ENCODE results near the gene ZNF280B. TPM values are rescaled to one million over a fixed set of nuclear protein-coding genes. Genes with fewer than 3 reads are reported as not detected.
"Not testable (repeated sequence)": the region's sequence is repeated elsewhere in the genome, so short reads cannot be mapped to it uniquely, and the experiment has no call there.

Gene ZNF280B
- total and polyA plus RNA-seq, 12 donors, result 0.01 to 2.7 (median 0.80) TPM

DNA sequence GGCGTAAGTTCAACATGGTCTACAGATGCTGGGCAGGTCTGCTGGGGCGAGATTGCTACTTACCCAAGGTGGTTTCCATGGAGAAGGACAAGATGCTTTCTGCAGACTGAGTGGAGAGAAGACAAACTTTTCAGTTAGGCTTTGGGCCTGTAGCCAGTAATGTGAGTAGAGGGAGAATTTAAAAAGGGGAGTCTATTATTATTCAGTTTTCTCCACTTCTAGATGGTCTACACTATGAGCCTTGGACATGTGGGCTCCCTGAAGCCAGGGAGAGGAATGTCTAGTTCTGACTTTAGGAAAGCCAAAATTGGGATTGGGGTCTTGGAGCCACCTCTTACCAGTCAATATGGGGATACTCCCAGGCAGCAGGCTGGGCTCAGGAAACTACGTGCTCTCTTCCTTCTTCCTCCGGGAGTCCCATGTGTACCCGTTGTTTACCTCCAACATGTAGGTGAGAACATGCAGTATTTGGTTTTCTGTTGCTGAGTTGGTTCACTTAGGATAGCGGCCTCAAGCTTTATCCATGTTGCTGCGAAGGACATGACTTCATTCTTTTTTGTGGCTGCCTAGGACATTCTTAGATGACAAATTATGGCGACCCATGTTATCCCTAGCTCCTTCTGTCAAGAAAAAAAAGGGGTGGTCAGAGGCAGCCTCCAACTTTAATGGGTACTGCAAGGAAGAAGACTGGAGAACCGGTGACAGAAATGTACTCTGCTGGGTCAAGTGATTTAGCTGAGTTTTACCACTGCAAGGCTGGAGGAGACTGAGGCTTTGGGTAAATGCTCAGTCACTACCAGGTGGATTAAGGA is 26.3 kb upstream of the ZNF280B start:
- intact Hi-C loops (cut with DNase I), result no loop called here
- Histone ChIP-seq H3K27ac (no peak overlapping the region), H3K4me3 (no peak overlapping the region), H3K4me1 (no peaks in the 10 kb centered on the region), H3K27me3 (peaks cover 0 to 7% (median 0%) of the 10 kb centered on the region in 7 donors), H3K9me3 (peaks cover 0 to 1% (median 0%) of the 10 kb centered on the region in 11 donors), H3K36me3 (no peaks in the 10 kb centered on the region)
- DNase-seq, result no peak
- no peak for ATAC-seq
- WGBS, 2 donors, result 78 to 83% methylated on average over 9 of the region's 9 CpGs
- TF ChIP-seq, protein P1, sequence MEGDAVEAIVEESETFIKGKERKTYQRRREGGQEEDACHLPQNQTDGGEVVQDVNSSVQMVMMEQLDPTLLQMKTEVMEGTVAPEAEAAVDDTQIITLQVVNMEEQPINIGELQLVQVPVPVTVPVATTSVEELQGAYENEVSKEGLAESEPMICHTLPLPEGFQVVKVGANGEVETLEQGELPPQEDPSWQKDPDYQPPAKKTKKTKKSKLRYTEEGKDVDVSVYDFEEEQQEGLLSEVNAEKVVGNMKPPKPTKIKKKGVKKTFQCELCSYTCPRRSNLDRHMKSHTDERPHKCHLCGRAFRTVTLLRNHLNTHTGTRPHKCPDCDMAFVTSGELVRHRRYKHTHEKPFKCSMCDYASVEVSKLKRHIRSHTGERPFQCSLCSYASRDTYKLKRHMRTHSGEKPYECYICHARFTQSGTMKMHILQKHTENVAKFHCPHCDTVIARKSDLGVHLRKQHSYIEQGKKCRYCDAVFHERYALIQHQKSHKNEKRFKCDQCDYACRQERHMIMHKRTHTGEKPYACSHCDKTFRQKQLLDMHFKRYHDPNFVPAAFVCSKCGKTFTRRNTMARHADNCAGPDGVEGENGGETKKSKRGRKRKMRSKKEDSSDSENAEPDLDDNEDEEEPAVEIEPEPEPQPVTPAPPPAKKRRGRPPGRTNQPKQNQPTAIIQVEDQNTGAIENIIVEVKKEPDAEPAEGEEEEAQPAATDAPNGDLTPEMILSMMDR (IDR thresholded peaks at IDR 0.05), result no peak

GRCh38 chr22:22533863-22534262 is 25.3 kb upstream of the ZNF280B start:
- peaks cover 0 to 7% (median 0%) of the 10 kb centered on the region in 7 donors for H3K27me3 ChIP-seq

GRCh38 chr22:22533417-22533816 is 24.9 kb upstream of the ZNF280B start:
- no peaks in the 10 kb centered on the region for H3K4me1 ChIP-seq
- H3K36me3 ChIP-seq, result no peaks in the 10 kb centered on the region
- WGBS, 2 donors, result 88 to 92% methylated on average over 1 of the region's 1 CpG
- no peak overlapping the region for H3K27ac ChIP-seq
- intact Hi-C loops (cut with DNase I), result no loop called here
- peaks cover 0 to 7% (median 0%) of the 10 kb centered on the region in 7 donors for H3K27me3 ChIP-seq
- H3K9me3 ChIP-seq, result no peaks in the 10 kb centered on the region
- ATAC-seq, result no peak
- DNase-seq, result no peak
- TF ChIP-seq, protein P1 (IDR thresholded peaks at IDR 0.05), result no peak
- no peak overlapping the region for H3K4me3 ChIP-seq

More at GRCh38 chr22:22533863-22534262, 25.3 kb upstream of the ZNF280B start:
- ATAC-seq (no peak), DNase-seq (no peak)
- H3K36me3 ChIP-seq, result no peaks in the 10 kb centered on the region
- no peak overlapping the region for H3K4me3 ChIP-seq
- WGBS, 2 donors, result 63 to 72% methylated on average over 5 of the region's 5 CpGs
- no peaks in the 10 kb centered on the region for H3K9me3 ChIP-seq
- intact Hi-C loops (cut with DNase I), result no loop called here
- no peaks in the 10 kb centered on the region for H3K4me1 ChIP-seq
- H3K27ac ChIP-seq, result no peak overlapping the region
- TF ChIP-seq, protein P1 (IDR thresholded peaks at IDR 0.05), result no peak

GRCh38 chr22:22532547-22533071 is 24.1 kb upstream of the ZNF280B start:
- intact Hi-C loops (cut with DNase I); H3K36me3 ChIP-seq; DNase-seq; H3K27ac ChIP-seq; H3K4me3 ChIP-seq; ATAC-seq; H3K4me1 ChIP-seq; H3K9me3 ChIP-seq; H3K27me3 ChIP-seq: not testable (repeated sequence)
- 81 to 88% methylated on average over 12 of the region's 12 CpGs for WGBS, 2 donors
